Measurements from ENCODE around the gene FOSL1.

Gene FOSL1

GRCh38 chr11:65847746-65848145, 52.4 kb downstream of the FOSL1 start:
- DNase-seq (ENCODE audit: low read depth, low spot score), result no peak
- H3K4me3 ChIP-seq (ENCODE audit: low read depth, low read length), result no peak overlapping the region
- TF ChIP-seq CTCF (IDR thresholded peaks at IDR 0.05; ENCODE audit: low read depth, low read length), result no peak
- in situ Hi-C loops (cut with HindIII; ENCODE audit: low sequenced_read_pairs), result no loop called here

DNA sequence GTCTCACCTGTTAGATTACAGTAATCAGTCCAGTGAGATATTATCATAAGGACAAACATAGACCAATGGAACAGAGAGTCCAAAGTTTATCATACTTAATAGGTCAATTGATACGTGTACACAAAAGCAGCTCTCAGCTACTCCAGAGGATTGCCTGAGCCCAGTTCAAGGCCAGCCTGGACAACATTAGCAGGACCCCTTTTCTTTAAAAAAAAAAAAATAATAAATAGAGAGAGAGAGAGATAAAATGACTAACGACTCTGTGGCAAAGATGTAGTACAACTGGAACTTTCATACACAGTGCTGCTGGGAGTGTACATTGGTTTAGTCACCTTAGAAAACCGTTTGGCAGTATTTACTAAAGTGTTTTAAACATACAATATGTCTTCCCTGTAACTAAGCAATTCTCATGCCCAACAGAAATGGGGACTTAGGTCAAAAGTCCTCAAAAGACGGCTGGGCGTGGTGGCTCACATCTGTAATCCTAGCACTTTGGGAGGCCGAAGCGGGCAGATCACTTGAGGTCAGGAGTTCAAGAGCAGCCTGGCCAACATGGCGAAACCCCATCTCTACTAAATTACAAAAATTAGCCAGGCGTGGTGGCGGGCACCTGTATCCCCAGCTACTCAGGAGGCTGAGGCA, 55.8 kb downstream of the FOSL1 start:
- H3K4me3 ChIP-seq (ENCODE audit: low read depth, low read length), result no peak overlapping the region
- TF ChIP-seq CTCF (IDR thresholded peaks at IDR 0.05; ENCODE audit: low read depth, low read length), result no peak
- DNase-seq (ENCODE audit: low read depth, low spot score), result no peak
- in situ Hi-C loops (cut with HindIII; ENCODE audit: low sequenced_read_pairs), result no loop called here

DNA sequence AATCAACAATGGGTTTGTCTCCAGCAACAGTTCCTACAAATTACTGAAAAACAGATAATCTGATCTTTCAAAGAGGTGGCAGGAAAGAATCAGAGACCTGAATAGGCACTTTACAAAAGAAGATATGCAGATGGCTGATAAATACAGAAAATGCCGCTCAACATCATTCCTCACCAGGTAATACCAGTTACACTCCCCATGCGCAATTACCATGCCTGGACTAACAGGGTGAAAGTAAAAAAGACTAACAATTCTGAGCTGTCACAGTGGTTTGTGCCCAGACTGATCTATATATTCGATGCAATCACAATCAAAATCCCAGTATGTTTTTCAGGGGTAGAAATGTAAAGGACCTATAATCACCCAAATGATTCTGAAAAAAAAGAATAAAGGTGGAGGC, 56.4 kb downstream of the FOSL1 start:
- TF ChIP-seq CTCF (IDR thresholded peaks at IDR 0.05; ENCODE audit: low read depth, low read length), result no peak
- in situ Hi-C loops (cut with HindIII; ENCODE audit: low sequenced_read_pairs), result no loop called here
- no peak for DNase-seq (ENCODE audit: low read depth, low spot score)
- H3K4me3 ChIP-seq (ENCODE audit: low read depth, low read length), result no peak overlapping the region

- no peak for TF ChIP-seq CTCF (IDR thresholded peaks at IDR 0.05; ENCODE audit: low read depth, low read length)
Observed at GRCh38 chr11:65842144-65842543, 58.0 kb downstream of the FOSL1 start.

More at GRCh38 chr11:65842144-65842543, 58.0 kb downstream of the FOSL1 start:
- no peak overlapping the region for H3K4me3 ChIP-seq (ENCODE audit: low read depth, low read length)
- DNase-seq (ENCODE audit: low read depth, low spot score), result no peak
- in situ Hi-C loops (cut with HindIII; ENCODE audit: low sequenced_read_pairs), result no loop called here

Measured in astrocyte of the spinal cord (primary cell).